Upper lobe of left lung (tissue), 6 donors: ENCODE data around the gene LCN15. TPM values are rescaled to one million over a fixed set of nuclear protein-coding genes. Genes with fewer than 3 reads are reported as not detected.

Source experiments
- ATAC-seq, 2 donors: fragments of 200-7000 bp; cut with Tn5 transposase; one replicate each; pipeline ENCODE4 v1.9.1; 2022; ENCODE audit warnings: mild to moderate bottlenecking in 2 of 2, moderate library complexity in 2 of 2; ENCODE audit not compliant: low FRiP score in 2 of 2
- DNase-seq, 2 donors: peaks; one replicate each; pipeline ENCODE4 v3.0.0-alpha.2; 2019 to 2020
- H3K27ac ChIP-seq, 4 donors: fragments of 200-600 bp; sonication (generic); one replicate each; pipeline ENCODE4 v1.5.1; 2016 to 2019
- H3K27me3 ChIP-seq, 4 donors: fragments of 200-600 bp; sonication (generic); one replicate each; pipeline ENCODE4 v1.5.1; 2017 to 2019
- H3K36me3 ChIP-seq, 4 donors: fragments of 200-600 bp; sonication (generic); one replicate each; pipeline ENCODE4 v1.5.1; 2016 to 2019
- H3K4me1 ChIP-seq, 4 donors: fragments of 200-600 bp; sonication (generic); one replicate each; pipeline ENCODE4 v1.5.1; 2018 to 2019
- H3K4me3 ChIP-seq, 4 donors: fragments of 200-600 bp; sonication (generic); one replicate each; pipeline ENCODE4 v1.5.1; 2017 to 2019; ENCODE audit warnings: mild to moderate bottlenecking in 2 of 4, moderate library complexity in 1 of 4
- H3K9me3 ChIP-seq, 4 donors: fragments of 200-600 bp; sonication (generic); one replicate each; pipeline ENCODE4 v1.5.1; 2018 to 2019
- CTCF ChIP-seq, 6 experiments: fragments of 450-650 bp in 4 of 6; fragments of 200-600 bp in 2 of 6; sonication (generic) in 2 of 6; IDR thresholded peaks; one replicate each; pipeline ENCODE4 v1.5.1; 2016 to 2019; ENCODE audit warnings: antibody characterized with exemption in 6 of 6
- EP300 ChIP-seq, 4 donors: sonication (generic); formaldehyde crosslinking; IDR thresholded peaks; one replicate each; pipeline ENCODE4 v1.5.1; 2017; ENCODE audit warnings: antibody characterized with exemption in 4 of 4, control low read depth in 2 of 4
- POLR2A ChIP-seq, 4 donors: fragments of 450-650 bp; IDR thresholded peaks; one replicate each; pipeline ENCODE4 v1.5.1; 2016 to 2017; ENCODE audit warnings: antibody characterized with exemption in 4 of 4, mild to moderate bottlenecking in 2 of 4
- POLR2AphosphoS5 ChIP-seq, 2 donors: sonication (generic); formaldehyde crosslinking; IDR thresholded peaks; one replicate each; pipeline ENCODE4 v1.5.1; 2017; ENCODE audit warnings: antibody characterized with exemption in 2 of 2
- WGBS, 2 donors: methylation state at CpG; one replicate each; pipeline ENCODE4 v1.1.5; 2017 to 2018; 5-methylcytosine and 5-hydroxymethylcytosine counted together
- total RNA-seq, 6 donors: library from RNA; depleted of rRNA in 4 of 6; stranded (reverse); fragments of >200 nt in 4 of 6; gene quantifications; one replicate each; pipeline versions ENCODE4 v1.1.0 to v1.2.1, GENCODE V29; 2016 to 2021
- donor health status: DM: no; HTN: no; CAD: no; lungs with moderate emphysema.
- donor health status: DM: no; HTN: yes; CAD: no; lungs with severe emphysema.

LCN15 gene
- total RNA-seq, 6 donors from 2014 or later: 0.23 TPM; not detected in 5

GRCh38 chr9:136795000-136795348, 30.7 kb upstream of the LCN15 start:
- TF ChIP-seq EP300 (IDR thresholded peaks at IDR 0.05) (no peak), POLR2AphosphoS5 (IDR thresholded peaks at IDR 0.05) (no peak), POLR2A (IDR thresholded peaks at IDR 0.05) (no peak), CTCF (IDR thresholded peaks at IDR 0.05) (no peak)
- WGBS, 2 donors: 57 to 66% methylated on average over 6 of the region's 6 CpGs
- no peak overlapping the region for H3K27ac ChIP-seq
- peaks cover 0 to 14% (median 6%) of the 10 kb centered on the region in 4 donors for H3K36me3 ChIP-seq
- no peak for ATAC-seq
- DNase-seq: no peak
- H3K4me3 ChIP-seq: no peak overlapping the region
- peaks cover 29 to 36% (median 31%) of the 10 kb centered on the region in 4 donors for H3K4me1 ChIP-seq
- H3K27me3 ChIP-seq: peaks cover 0 to 13% (median 5%) of the 10 kb centered on the region in 4 donors
- no peaks in the 10 kb centered on the region for H3K9me3 ChIP-seq

- TF ChIP-seq POLR2AphosphoS5 (IDR thresholded peaks at IDR 0.05): no peak
- TF ChIP-seq POLR2A (IDR thresholded peaks at IDR 0.05): no peak
- TF ChIP-seq EP300 (IDR thresholded peaks at IDR 0.05): no peak
- TF ChIP-seq CTCF (IDR thresholded peaks at IDR 0.05): no peak
- Histone ChIP-seq H3K27me3 (peaks cover 0 to 7% (median 3%) of the 10 kb centered on the region in 4 donors), H3K27ac (no peak overlapping the region), H3K4me3 (no peak overlapping the region), H3K36me3 (peaks cover 0 to 14% (median 6%) of the 10 kb centered on the region in 4 donors), H3K4me1 (peaks cover 25 to 30% (median 27%) of the 10 kb centered on the region in 4 donors), H3K9me3 (no peaks in the 10 kb centered on the region)
- ATAC-seq: no peak
- no peak for DNase-seq
- 93% methylated on average over 12 to 14 of the region's 14 CpGs for WGBS, 2 donors
Observed at GRCh38 chr9:136794281-136794999, 30.1 kb upstream of the LCN15 start.

- peaks cover 18 to 28% (median 20%) of the 10 kb centered on the region in 4 donors for H3K4me1 ChIP-seq
- peak overlapping the region in 2 of 4 donors; percentile 95 to 96 for H3K27ac ChIP-seq
- TF ChIP-seq EP300 (IDR thresholded peaks at IDR 0.05): no peak
- TF ChIP-seq POLR2AphosphoS5 (IDR thresholded peaks at IDR 0.05): no peak
- no peak for TF ChIP-seq POLR2A (IDR thresholded peaks at IDR 0.05)
- no peak for TF ChIP-seq CTCF (IDR thresholded peaks at IDR 0.05)
- H3K9me3 ChIP-seq: no peaks in the 10 kb centered on the region
- H3K4me3 ChIP-seq: no peak overlapping the region
- peaks cover 0 to 14% (median 6%) of the 10 kb centered on the region in 4 donors for H3K36me3 ChIP-seq
- 80 to 82% methylated on average over 11 to 17 of the region's 17 CpGs for WGBS, 2 donors
- no peak for ATAC-seq
- no peaks in the 10 kb centered on the region for H3K27me3 ChIP-seq
- no peak for DNase-seq
Observed at GRCh38 chr9:136793086-136793946, 29.0 kb upstream of the LCN15 start.

GRCh38 chr9:136792321-136793085, 28.2 kb upstream of the LCN15 start:
- 75 to 78% methylated on average over 13 to 15 of the region's 15 CpGs for WGBS, 2 donors
- ATAC-seq (no peak), DNase-seq (peak in 1 of 2 donors; percentile 24)
- H3K27me3 ChIP-seq: no peaks in the 10 kb centered on the region
- H3K36me3 ChIP-seq: peaks cover 0 to 14% (median 6%) of the 10 kb centered on the region in 4 donors
- TF ChIP-seq CTCF (IDR thresholded peaks at IDR 0.05) (no peak), POLR2AphosphoS5 (IDR thresholded peaks at IDR 0.05) (no peak), POLR2A (IDR thresholded peaks at IDR 0.05) (no peak), EP300 (IDR thresholded peaks at IDR 0.05) (no peak)
- peak overlapping the region in 2 of 4 donors; percentile 68 to 78 for H3K4me3 ChIP-seq
- H3K4me1 ChIP-seq: peaks cover 18 to 33% (median 23%) of the 10 kb centered on the region in 4 donors
- peak overlapping the region; percentile 95 to 99 (median 96) for H3K27ac ChIP-seq
- no peaks in the 10 kb centered on the region for H3K9me3 ChIP-seq
